Mesenchymal stem cell (in vitro differentiated cells and primary cell): ENCODE results near the gene FHIT.

ENCODE experiments used
- DNase-seq: peaks from one replicate; pipeline ENCODE4 v3.0.0-alpha.2; 2013
- H2AFZ ChIP-seq: one replicate; pipeline ENCODE4 v1.6.1; 2013; ENCODE audit warnings: low read depth, mild to moderate bottlenecking, control low read depth, inconsistent platforms, low read length, moderate library complexity
- H2AK5ac ChIP-seq: 2 replicates; pipeline ENCODE4 v1.6.1; 2013; ENCODE audit warnings: low read length, moderate library complexity, mild to moderate bottlenecking, inconsistent platforms; ENCODE audit not compliant: severe bottlenecking
- H2BK120ac ChIP-seq: one replicate; pipeline ENCODE4 v1.6.1; 2013; ENCODE audit warnings: low read depth, mild to moderate bottlenecking, inconsistent platforms, low read length, moderate library complexity
- H2BK12ac ChIP-seq, 2 experiments: one replicate each; pipeline ENCODE4 v1.6.1; 2013; ENCODE audit warnings: inconsistent platforms in 2 of 2, low read length in 2 of 2, mild to moderate bottlenecking in 2 of 2, moderate library complexity in 2 of 2, control low read depth in 1 of 2
- H2BK15ac ChIP-seq: one replicate; pipeline ENCODE4 v1.6.1; 2013; ENCODE audit warnings: mild to moderate bottlenecking, low read depth, inconsistent platforms; ENCODE audit not compliant: poor library complexity, severe bottlenecking
- H2BK5ac ChIP-seq: 2 replicates; pipeline ENCODE4 v1.6.1; 2013; ENCODE audit warnings: low read depth, mild to moderate bottlenecking, low read length, control low read depth, inconsistent platforms; ENCODE audit not compliant: poor library complexity, severe bottlenecking
- H3K14ac ChIP-seq, 2 experiments: one replicate each; pipeline ENCODE4 v1.6.1; 2013; ENCODE audit warnings: inconsistent platforms in 2 of 2, low read length in 2 of 2, control low read depth in 1 of 2, mild to moderate bottlenecking in 1 of 2, moderate library complexity in 1 of 2
- H3K18ac ChIP-seq, 2 experiments: one replicate each; pipeline ENCODE4 v1.6.1; 2013; ENCODE audit warnings: inconsistent platforms in 2 of 2, low read length in 2 of 2, control low read depth in 1 of 2, low read depth in 1 of 2, mild to moderate bottlenecking in 1 of 2
- H3K23ac ChIP-seq, 2 experiments: one replicate each; pipeline ENCODE4 v1.6.1; 2013; ENCODE audit warnings: inconsistent platforms in 2 of 2, low read length in 2 of 2, mild to moderate bottlenecking in 2 of 2, moderate library complexity in 2 of 2, control low read depth in 1 of 2
- H3K27ac ChIP-seq: 2 replicates; pipeline ENCODE4 v1.5.1; 2013; ENCODE audit warnings: mild to moderate bottlenecking, moderate library complexity, low read length, control low read depth, inconsistent platforms; ENCODE audit not compliant: poor library complexity, severe bottlenecking
- H3K27me3 ChIP-seq, 2 experiments: 2 replicates each; pipeline versions ENCODE4 v1.6.1 to v1.7.0; 2013; ENCODE audit warnings: low read length in 2 of 2, mild to moderate bottlenecking in 2 of 2, moderate library complexity in 2 of 2, control low read depth in 1 of 2, inconsistent platforms in 1 of 2; ENCODE audit not compliant: control insufficient read depth in 1 of 2, insufficient read depth in 1 of 2
- H3K36me3 ChIP-seq, 2 experiments: 2 replicates each; pipeline versions ENCODE4 v1.6.1 to v1.7.0; 2013; ENCODE audit warnings: low read length in 2 of 2, control low read depth in 1 of 2, inconsistent platforms in 1 of 2, low read depth in 1 of 2, mild to moderate bottlenecking in 1 of 2; ENCODE audit not compliant: insufficient read depth in 2 of 2, control insufficient read depth in 1 of 2
- H3K4ac ChIP-seq, 2 experiments: one replicate each; pipeline ENCODE4 v1.6.1; 2013; ENCODE audit warnings: inconsistent platforms in 2 of 2, low read length in 2 of 2, mild to moderate bottlenecking in 2 of 2, moderate library complexity in 2 of 2, control low read depth in 1 of 2, low read depth in 1 of 2
- H3K4me1 ChIP-seq: 2 replicates; pipeline ENCODE4 v1.6.1; 2013; ENCODE audit warnings: low read depth, low read length, control low read depth; ENCODE audit not compliant: control insufficient read depth, insufficient read depth
- H3K4me2 ChIP-seq: 2 replicates; pipeline ENCODE4 v1.6.1; 2013; ENCODE audit warnings: low read length, mild to moderate bottlenecking, inconsistent platforms; ENCODE audit not compliant: poor library complexity, severe bottlenecking
- H3K4me3 ChIP-seq, 2 experiments: 2 replicates each; pipeline versions ENCODE4 v1.5.1 to v1.7.0; 2013; ENCODE audit warnings: low read length in 2 of 2, mild to moderate bottlenecking in 2 of 2, control low read depth in 1 of 2, low read depth in 1 of 2; ENCODE audit not compliant: insufficient read depth in 1 of 2
- H3K79me1 ChIP-seq: replicated peaks from 2 replicates; pipeline ENCODE4 v1.6.1; 2013; ENCODE audit warnings: mild to moderate bottlenecking, control low read depth, low read length, inconsistent platforms; ENCODE audit not compliant: poor library complexity, severe bottlenecking
- H3K9ac ChIP-seq: 2 replicates; pipeline ENCODE4 v1.7.0; 2013; ENCODE audit warnings: mild to moderate bottlenecking, low read length, moderate library complexity
- H3K9me3 ChIP-seq: 2 replicates; pipeline ENCODE4 v1.7.0; 2013; ENCODE audit warnings: mild to moderate bottlenecking, low read length; ENCODE audit not compliant: control insufficient read depth
- H4K8ac ChIP-seq: one replicate; pipeline ENCODE4 v1.6.1; 2013; ENCODE audit warnings: inconsistent platforms, mild to moderate bottlenecking, low read length, moderate library complexity
- H4K91ac ChIP-seq: one replicate; pipeline ENCODE4 v1.6.1; 2013; ENCODE audit warnings: mild to moderate bottlenecking, low read length, inconsistent platforms
- WGBS: methylation state at CpG from one replicate; pipeline ENCODE4 v1.1.7; 2013; ENCODE audit warnings: mixed read lengths; 5-methylcytosine and 5-hydroxymethylcytosine counted together

The FHIT gene

DNA sequence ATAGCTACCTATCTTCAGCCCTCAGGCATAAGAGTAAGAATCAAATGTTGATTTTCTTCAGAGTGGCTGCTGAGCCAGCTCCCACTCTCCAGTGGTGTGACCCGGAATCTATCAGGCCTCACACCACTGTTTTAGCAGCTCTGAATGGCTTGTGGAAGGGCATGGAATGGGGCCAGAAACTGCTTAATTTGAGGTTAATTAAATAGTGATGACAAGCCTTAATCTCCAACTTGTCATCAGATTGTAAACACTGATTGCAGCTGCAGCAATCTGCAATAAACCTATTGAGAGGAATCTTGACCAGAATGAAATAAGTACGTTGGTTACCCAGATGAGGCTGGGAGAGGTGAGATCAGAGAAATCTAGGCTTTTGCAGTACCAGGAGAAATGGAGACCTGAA, 317.4 kb downstream of the FHIT start:
- H3K9ac ChIP-seq, result no peak overlapping the region
- H2BK5ac ChIP-seq, result no peak overlapping the region
- no peaks in the 10 kb centered on the region for H3K9me3 ChIP-seq
- H2BK15ac ChIP-seq, result no peak overlapping the region
- no peak overlapping the region for H3K14ac ChIP-seq
- no peak overlapping the region for H3K4me3 ChIP-seq
- no peak overlapping the region for H3K4ac ChIP-seq
- no peak overlapping the region for H2BK12ac ChIP-seq
- H3K27me3 ChIP-seq, result no peaks in the 10 kb centered on the region
- no peak overlapping the region for H2AFZ ChIP-seq
- no peak overlapping the region for H3K23ac ChIP-seq
- no peak overlapping the region for H3K27ac ChIP-seq
- 78% methylated on average over 2 of the region's 2 CpGs for WGBS
- no peaks in the 10 kb centered on the region for H3K79me1 ChIP-seq
- no peak overlapping the region for H2AK5ac ChIP-seq
- DNase-seq, result no peak
- H4K8ac ChIP-seq, result no peak overlapping the region
- H4K91ac ChIP-seq, result no peak overlapping the region
- H2BK120ac ChIP-seq, result no peak overlapping the region
- peaks cover 2% of the 10 kb centered on the region for H3K4me1 ChIP-seq
- no peaks in the 10 kb centered on the region for H3K36me3 ChIP-seq
- H3K18ac ChIP-seq, result no peak overlapping the region
- H3K4me2 ChIP-seq, result no peak overlapping the region

DNA sequence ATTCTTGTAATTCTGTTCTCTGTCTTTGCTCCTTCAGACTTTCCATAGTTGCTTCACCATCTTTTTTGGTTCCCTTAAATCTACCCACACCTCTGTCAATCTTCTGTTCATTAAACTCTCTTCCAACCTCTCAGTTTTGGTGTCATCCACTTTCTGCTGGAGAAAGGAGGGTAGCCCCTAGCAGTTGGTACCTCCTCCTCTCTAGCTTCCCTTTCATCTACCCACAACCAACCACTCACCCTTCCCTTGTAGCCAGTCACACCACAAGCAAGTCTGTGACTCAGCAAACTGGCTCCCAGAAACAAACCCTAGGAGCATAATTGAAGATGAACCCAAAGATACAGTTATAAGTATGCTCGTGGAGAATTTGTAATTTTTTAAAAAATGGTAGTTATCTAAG, 318.6 kb downstream of the FHIT start:
- Histone ChIP-seq H2BK12ac (no peak overlapping the region), H3K27me3 (no peaks in the 10 kb centered on the region), H2BK15ac (no peak overlapping the region), H4K91ac (no peak overlapping the region), H3K23ac (no peak overlapping the region), H3K4me2 (no peak overlapping the region), H3K4me1 (peaks cover 2% of the 10 kb centered on the region), H3K36me3 (no peaks in the 10 kb centered on the region), H3K4me3 (no peak overlapping the region), H3K9ac (no peak overlapping the region), H2AFZ (no peak overlapping the region), H2BK5ac (no peak overlapping the region), H3K27ac (no peak overlapping the region), H3K18ac (no peak overlapping the region), H4K8ac (no peak overlapping the region), H3K14ac (no peak overlapping the region), H3K9me3 (no peaks in the 10 kb centered on the region), H3K4ac (no peak overlapping the region), H3K79me1 (no peaks in the 10 kb centered on the region), H2AK5ac (no peak overlapping the region), H2BK120ac (no peak overlapping the region)
- no CpG with 5 or more reads among the region's 1 CpG for WGBS
- no peak for DNase-seq

DNA sequence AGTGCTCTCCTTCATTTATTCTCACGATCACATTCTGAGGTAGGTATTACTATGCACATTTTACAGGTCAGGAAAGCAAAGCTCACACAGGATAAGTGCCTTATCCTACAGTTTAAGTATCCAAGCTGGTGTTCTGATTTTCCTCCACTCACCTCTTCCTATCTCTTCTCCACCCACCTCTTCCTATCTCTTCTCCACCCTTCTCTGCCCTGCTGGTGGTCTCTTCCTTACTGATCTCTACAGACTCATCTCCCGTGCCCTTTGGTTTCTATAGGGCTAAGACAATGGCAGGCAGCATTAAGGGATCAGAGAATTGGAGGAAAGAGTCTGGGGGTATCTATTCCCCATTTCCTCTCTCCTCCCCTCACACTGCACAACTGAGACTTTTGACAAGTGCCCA, 319.1 kb downstream of the FHIT start:
- Histone ChIP-seq H3K4me2 (no peak overlapping the region), H3K27me3 (no peaks in the 10 kb centered on the region), H3K4me3 (no peak overlapping the region), H3K18ac (no peak overlapping the region), H2AK5ac (no peak overlapping the region), H3K36me3 (no peaks in the 10 kb centered on the region), H2BK15ac (no peak overlapping the region), H2BK5ac (no peak overlapping the region), H3K23ac (no peak overlapping the region), H3K27ac (no peak overlapping the region), H3K9me3 (no peaks in the 10 kb centered on the region), H3K79me1 (no peaks in the 10 kb centered on the region), H3K4me1 (peaks cover 2% of the 10 kb centered on the region), H2BK120ac (no peak overlapping the region), H2AFZ (no peak overlapping the region), H4K91ac (no peak overlapping the region), H3K9ac (no peak overlapping the region), H2BK12ac (no peak overlapping the region), H3K4ac (no peak overlapping the region), H4K8ac (no peak overlapping the region), H3K14ac (no peak overlapping the region)
- DNase-seq, result no peak
- 73% methylated on average over 1 of the region's 2 CpGs for WGBS

DNA sequence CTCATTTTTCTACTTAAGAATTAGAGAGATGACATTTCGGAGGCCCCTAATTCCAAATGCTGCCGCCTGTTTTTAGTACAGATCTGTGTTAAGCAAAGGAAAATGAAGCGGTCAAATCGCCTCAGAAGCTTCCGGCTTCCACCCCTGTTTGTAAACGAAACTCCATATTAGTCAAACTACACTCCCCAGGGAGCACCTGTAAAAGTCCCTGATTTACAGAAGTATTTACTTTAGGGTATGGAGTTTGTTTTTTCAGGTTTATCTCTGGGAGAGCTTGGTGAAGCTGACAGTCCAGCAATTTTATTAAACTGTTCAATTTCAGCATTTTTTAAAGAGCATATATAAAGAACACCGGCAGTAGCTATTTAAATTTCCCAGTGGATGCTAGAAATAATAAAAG, 319.8 kb downstream of the FHIT start:
- peak overlapping the region; percentile 34 for H3K4me2 ChIP-seq
- no peak overlapping the region for H3K23ac ChIP-seq
- H3K27me3 ChIP-seq, result no peaks in the 10 kb centered on the region
- no peak overlapping the region for H3K18ac ChIP-seq
- H4K91ac ChIP-seq, result no peak overlapping the region
- H3K27ac ChIP-seq, result no peak overlapping the region
- H3K4me1 ChIP-seq, result peaks cover 2% of the 10 kb centered on the region
- no peak overlapping the region for H3K9ac ChIP-seq
- H3K4me3 ChIP-seq, result no peak overlapping the region
- H3K14ac ChIP-seq, result no peak overlapping the region
- no peak overlapping the region for H3K4ac ChIP-seq
- no peak overlapping the region for H2AK5ac ChIP-seq
- no peaks in the 10 kb centered on the region for H3K36me3 ChIP-seq
- no peaks in the 10 kb centered on the region for H3K9me3 ChIP-seq
- H2BK12ac ChIP-seq, result no peak overlapping the region
- H3K79me1 ChIP-seq, result no peaks in the 10 kb centered on the region
- DNase-seq, result no peak
- H2BK120ac ChIP-seq, result no peak overlapping the region
- H4K8ac ChIP-seq, result no peak overlapping the region
- H2AFZ ChIP-seq, result no peak overlapping the region
- no peak overlapping the region for H2BK15ac ChIP-seq
- no peak overlapping the region for H2BK5ac ChIP-seq
- 89% methylated on average over 6 of the region's 7 CpGs for WGBS
